IMR-90 (cell line): ENCODE data around the gene CYFIP2. TPM values are rescaled to one million over a fixed set of nuclear protein-coding genes. Genes with fewer than 3 reads are reported as not detected.

ENCODE experiments used
- ATAC-seq: fragments of 200-7000 bp; cut with Tn5 transposase; 2 replicates; pipeline ENCODE4 v1.9.1; 2020; ENCODE audit warnings: low read depth, mild to moderate bottlenecking, moderate library complexity
- BruUV-seq: library from RNA; stranded (reverse); fragments of 400-500 nt; replicated peaks from 2 replicates; lab custom pipeline; 2021; lab: Mats Ljungman, UMichigan
- CTCF ChIA-PET: fragments of 300-600 bp; formaldehyde crosslinking; extraction: SDS; loops from one replicate; lab custom pipeline; 2021; ENCODE audit warnings: antibody characterized with exemption; lab: Yijun Ruan, JAX
- POLR2A ChIA-PET: fragments of 300-600 bp; sonication (Branson Sonifier 250); formaldehyde crosslinking; loops from one replicate; lab custom pipeline; 2022; ENCODE audit warnings: antibody characterized with exemption; ENCODE audit not compliant: unreplicated experiment; lab: Charles Lee
- DNase-seq: peaks from one replicate; pipeline ENCODE4 v3.0.0; 2013
- H2AFZ ChIP-seq: replicated peaks from 2 replicates; pipeline ENCODE3; 2013; ENCODE audit warnings: low read length, mild to moderate bottlenecking; ENCODE audit not compliant: poor library complexity
- H2AK5ac ChIP-seq: 2 replicates; pipeline ENCODE4 v1.6.1; 2013; ENCODE audit warnings: low read depth, low read length, inconsistent platforms
- H2AK9ac ChIP-seq: replicated peaks from 2 replicates; pipeline ENCODE3; 2013; ENCODE audit warnings: mild to moderate bottlenecking, low read depth, low read length, moderate library complexity; ENCODE audit not compliant: poor library complexity
- H2BK120ac ChIP-seq: 2 replicates; pipeline ENCODE4 v1.6.1; 2013; ENCODE audit warnings: low read depth, low read length, inconsistent platforms
- H2BK15ac ChIP-seq: 3 replicates; pipeline ENCODE4 v1.6.1; 2013; ENCODE audit warnings: low read depth, low read length, inconsistent platforms
- H2BK20ac ChIP-seq: 2 replicates; pipeline ENCODE4 v1.6.1; 2013; ENCODE audit warnings: low read depth, mild to moderate bottlenecking, inconsistent platforms, low read length, moderate library complexity
- H2BK5ac ChIP-seq: 2 replicates; pipeline ENCODE4 v1.6.1; 2013; ENCODE audit warnings: mild to moderate bottlenecking, low read depth, low read length, inconsistent platforms; ENCODE audit not compliant: poor library complexity, severe bottlenecking
- H3K14ac ChIP-seq: replicated peaks from 2 replicates; pipeline ENCODE4 v1.6.1; 2013; ENCODE audit warnings: low read depth, low read length, inconsistent platforms
- H3K18ac ChIP-seq: 2 replicates; pipeline ENCODE4 v1.6.1; 2013; ENCODE audit warnings: low read depth, low read length, control low read depth
- H3K23ac ChIP-seq: 2 replicates; pipeline ENCODE4 v1.6.1; 2013; ENCODE audit warnings: low read depth, low read length, inconsistent platforms
- H3K27ac ChIP-seq: 2 replicates; pipeline ENCODE4 v1.5.1; 2013; ENCODE audit warnings: mild to moderate bottlenecking, control low read depth, low read length; ENCODE audit not compliant: insufficient read depth
- H3K27me3 ChIP-seq: 2 replicates; pipeline ENCODE4 v1.6.1; 2013; ENCODE audit warnings: low read length; ENCODE audit not compliant: control insufficient read depth, insufficient read depth
- H3K36me3 ChIP-seq: 2 replicates; pipeline ENCODE4 v1.6.1; 2013; ENCODE audit warnings: low read length, mixed read lengths; ENCODE audit not compliant: control insufficient read depth, insufficient read depth
- H3K4ac ChIP-seq: 2 replicates; pipeline ENCODE4 v1.6.1; 2013; ENCODE audit warnings: low read depth, low read length, inconsistent platforms
- H3K4me1 ChIP-seq: 2 replicates; pipeline ENCODE4 v1.6.1; 2013; ENCODE audit warnings: low read length, mixed read lengths; ENCODE audit not compliant: control insufficient read depth, insufficient read depth
- H3K4me2 ChIP-seq: 2 replicates; pipeline ENCODE4 v1.6.1; 2013; ENCODE audit warnings: low read depth, mild to moderate bottlenecking, control low read depth, low read length, moderate library complexity
- H3K4me3 ChIP-seq: 2 replicates; pipeline ENCODE4 v1.5.1; 2013; ENCODE audit warnings: low read depth, mild to moderate bottlenecking, control low read depth, low read length, moderate library complexity; ENCODE audit not compliant: insufficient read depth
- H3K56ac ChIP-seq: 2 replicates; pipeline ENCODE4 v1.6.1; 2013; ENCODE audit warnings: low read length, inconsistent platforms; ENCODE audit not compliant: insufficient read depth; ENCODE audit errors: extremely low read depth
- H3K79me1 ChIP-seq, 2 experiments: 2 replicates each; pipeline ENCODE4 v1.6.1; 2013; ENCODE audit warnings: low read length in 2 of 2, inconsistent platforms in 1 of 2, low read depth in 1 of 2
- H3K9ac ChIP-seq: 2 replicates; pipeline ENCODE4 v1.6.1; 2013; ENCODE audit warnings: low read depth, low read length, control low read depth
- H3K9me1 ChIP-seq: 2 replicates; pipeline ENCODE4 v1.6.1; 2013; ENCODE audit warnings: low read length, inconsistent platforms; ENCODE audit not compliant: insufficient read depth
- H3K9me3 ChIP-seq: 2 replicates; pipeline ENCODE4 v1.6.1; 2013; ENCODE audit warnings: low read length; ENCODE audit not compliant: control insufficient read depth, insufficient read depth
- H4K20me1 ChIP-seq: 2 replicates; pipeline ENCODE4 v1.6.1; 2013; ENCODE audit warnings: low read length, inconsistent platforms; ENCODE audit not compliant: insufficient read depth
- H4K5ac ChIP-seq: 2 replicates; pipeline ENCODE4 v1.6.1; 2013; ENCODE audit warnings: mild to moderate bottlenecking, low read depth, low read length, control low read depth
- H4K8ac ChIP-seq, 2 experiments: 2 replicates each; pipeline ENCODE4 v1.6.1; 2013; ENCODE audit warnings: low read depth in 2 of 2, low read length in 2 of 2, control low read depth in 1 of 2, inconsistent platforms in 1 of 2
- H4K91ac ChIP-seq: 2 replicates; pipeline ENCODE4 v1.6.1; 2013; ENCODE audit warnings: low read depth, low read length, inconsistent platforms; ENCODE audit not compliant: insufficient read depth
- BHLHE40 ChIP-seq: fragments of 150-350 bp; IDR thresholded peaks from 2 replicates; pipeline ENCODE4 v1.6.1; 2016; ENCODE audit warnings: mild to moderate bottlenecking, low read depth, low read length
- CEBPB ChIP-seq: IDR thresholded peaks from 2 replicates; pipeline ENCODE4 v1.6.1; 2012; ENCODE audit warnings: low read depth, low read length, improper control_type of control experiment
- CHD1 ChIP-seq: IDR thresholded peaks from 2 replicates; pipeline ENCODE4 v1.6.1; 2012; ENCODE audit warnings: low read depth, low read length, improper control_type of control experiment
- FOS ChIP-seq: fragments of 150-350 bp; IDR thresholded peaks from 2 replicates; pipeline ENCODE4 v1.6.1; 2016; ENCODE audit warnings: low read depth, low read length
- MAFK ChIP-seq: IDR thresholded peaks from 2 replicates; pipeline ENCODE4 v1.6.1; 2012; ENCODE audit warnings: low read depth, low read length, improper control_type of control experiment
- MAZ ChIP-seq: IDR thresholded peaks from 2 replicates; pipeline ENCODE4 v1.6.1; 2012; ENCODE audit warnings: low read depth, mild to moderate bottlenecking, low read length, improper control_type of control experiment, moderate library complexity, borderline replicate concordance
- MXI1 ChIP-seq: IDR thresholded peaks from 2 replicates; pipeline ENCODE4 v1.6.1; 2012; ENCODE audit warnings: low read depth, mild to moderate bottlenecking, low read length, moderate library complexity, borderline replicate concordance
- NFE2L2 ChIP-seq: fragments of 150-350 bp; IDR thresholded peaks from 2 replicates; pipeline ENCODE4 v1.6.1; 2016; ENCODE audit warnings: low read depth, mild to moderate bottlenecking, low read length
- POLR2A ChIP-seq: IDR thresholded peaks from 2 replicates; pipeline ENCODE4 v1.6.1; 2012; ENCODE audit warnings: mild to moderate bottlenecking, low read depth, low read length
- RAD21 ChIP-seq: IDR thresholded peaks from 2 replicates; pipeline ENCODE4 v1.6.1; 2012; ENCODE audit warnings: low read length, improper control_type of control experiment
- RCOR1 ChIP-seq: IDR thresholded peaks from 2 replicates; pipeline ENCODE4 v1.6.1; 2012; ENCODE audit warnings: mild to moderate bottlenecking, low read length, improper control_type of control experiment; ENCODE audit not compliant: insufficient replicate concordance
- RFX5 ChIP-seq: IDR thresholded peaks from 2 replicates; pipeline ENCODE4 v1.8.0; 2012; ENCODE audit warnings: low read depth, mild to moderate bottlenecking, low read length, moderate library complexity
- SMC3 ChIP-seq: fragments of 150-350 bp; IDR thresholded peaks from 2 replicates; pipeline ENCODE4 v1.6.1; 2016; ENCODE audit warnings: low read depth, mild to moderate bottlenecking, antibody characterized with exemption, low read length, moderate library complexity
- WGBS, 2 experiments: methylation state at CpG; one replicate each; pipeline versions ENCODE4 v1.1.5 to v1.1.7; 2013; ENCODE audit warnings: missing lambda C conversion rate in 2 of 2; ENCODE audit not compliant: insufficient read length in 1 of 2; ENCODE audit errors: extremely low coverage in 2 of 2; 5-methylcytosine and 5-hydroxymethylcytosine counted together
- dilution Hi-C: fragments of 300-500 bp; cut with HindIII; formaldehyde crosslinking; loops from one replicate; pipeline ENCODE4 v1.14.3; 2018; ENCODE audit warnings: low sequenced_read_pairs; ENCODE audit not compliant: unreplicated experiment
- in situ Hi-C: fragments of 300-500 bp; cut with MboI; formaldehyde crosslinking; loops from 3 replicates; pipeline ENCODE4 v1.14.3; 2019; ENCODE audit warnings: low sequenced_read_pairs, inconsistent platforms, mixed read lengths
- intact Hi-C: fragments of 100-400 bp; cut with micrococcal nuclease; formaldehyde crosslinking; loops from 2 replicates; pipeline ENCODE4 v1.10.0; 2022
- polyA plus RNA-seq, 3 experiments: library from polyadenylated mRNA; depleted of rRNA; stranded (reverse); fragments of >200 nt; gene quantifications; 2 replicates each; pipeline ENCODE4 v1.2.3, GENCODE V29; 2012; ENCODE audit warnings: low replicate concordance in 1 of 3
- total RNA-seq: library from RNA; depleted of rRNA; stranded (reverse); fragments of >200 nt; gene quantifications from 2 replicates; pipeline ENCODE4 v1.2.3, GENCODE V29; 2012
- TF ChIP-seq, protein P1 (sequence below): fragments of 150-350 bp; IDR thresholded peaks from 2 replicates; pipeline ENCODE4 v1.6.1; 2017; ENCODE audit warnings: mild to moderate bottlenecking, antibody characterized with exemption, low read length, low read depth
- TF ChIP-seq, protein P2 (sequence below): conservative IDR thresholded peaks from 2 replicates; pipeline ENCODE4 v1.5.1; 2012; ENCODE audit warnings: mild to moderate bottlenecking, low read depth, low read length, improper control_type of control experiment
- TF ChIP-seq, protein P3 (sequence below): fragments of 150-350 bp; IDR thresholded peaks from 2 replicates; pipeline ENCODE4 v1.6.1; 2016; ENCODE audit warnings: low read depth, mild to moderate bottlenecking, low read length, moderate library complexity, borderline replicate concordance

CYFIP2 gene
- total and polyA plus RNA-seq, 2 of the 4 experiments (the other 2 are of a cell fraction), result 6.8 to 13.4 TPM

DNA sequence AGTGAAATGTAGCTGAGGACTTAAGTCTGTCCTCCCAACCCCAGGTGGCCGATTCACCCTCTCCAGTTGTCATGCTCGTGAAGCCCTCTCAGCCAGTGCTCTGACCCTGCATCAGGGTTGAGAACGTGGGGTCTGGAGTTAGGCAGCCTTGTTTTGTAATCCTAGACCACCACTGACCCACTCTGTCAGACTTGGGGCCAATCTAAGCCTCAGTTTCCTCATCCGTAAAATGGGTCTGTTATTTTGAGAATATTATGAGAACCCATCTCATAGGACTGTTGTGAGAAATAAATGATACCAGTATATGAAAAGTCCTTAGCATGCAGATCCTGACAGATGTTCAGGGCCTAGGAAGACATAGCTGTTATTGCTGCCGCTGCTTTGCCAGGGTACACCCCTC lies 37.1 kb downstream of the CYFIP2 start:
- BruUV-seq, result no TSS peak
- no peaks in the 10 kb centered on the region for H3K9me3 ChIP-seq

More for the DNA sequence above, 37.1 kb downstream of the CYFIP2 start:
- in situ Hi-C loops (no loop called here), dilution Hi-C loops (no loop called here), intact Hi-C loops (no loop called here)
- DNase-seq (no peak), ATAC-seq (no peak)
- H2AK9ac ChIP-seq, result no peak overlapping the region
- H3K56ac ChIP-seq, result no peak overlapping the region
- H3K4ac ChIP-seq, result no peak overlapping the region
- TF ChIP-seq BHLHE40 (no peak), CEBPB (no peak), CHD1 (no peak), RCOR1 (no peak), RAD21 (no peak), NFE2L2 (no peak), MAFK (no peak), FOS (no peak), RFX5 (no peak), MAZ (no peak), SMC3 (no peak), POLR2A (no peak), MXI1 (no peak)
- TF ChIP-seq, protein P1, sequence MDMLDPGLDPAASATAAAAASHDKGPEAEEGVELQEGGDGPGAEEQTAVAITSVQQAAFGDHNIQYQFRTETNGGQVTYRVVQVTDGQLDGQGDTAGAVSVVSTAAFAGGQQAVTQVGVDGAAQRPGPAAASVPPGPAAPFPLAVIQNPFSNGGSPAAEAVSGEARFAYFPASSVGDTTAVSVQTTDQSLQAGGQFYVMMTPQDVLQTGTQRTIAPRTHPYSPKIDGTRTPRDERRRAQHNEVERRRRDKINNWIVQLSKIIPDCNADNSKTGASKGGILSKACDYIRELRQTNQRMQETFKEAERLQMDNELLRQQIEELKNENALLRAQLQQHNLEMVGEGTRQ, result no peak
- TF ChIP-seq, protein P2, sequence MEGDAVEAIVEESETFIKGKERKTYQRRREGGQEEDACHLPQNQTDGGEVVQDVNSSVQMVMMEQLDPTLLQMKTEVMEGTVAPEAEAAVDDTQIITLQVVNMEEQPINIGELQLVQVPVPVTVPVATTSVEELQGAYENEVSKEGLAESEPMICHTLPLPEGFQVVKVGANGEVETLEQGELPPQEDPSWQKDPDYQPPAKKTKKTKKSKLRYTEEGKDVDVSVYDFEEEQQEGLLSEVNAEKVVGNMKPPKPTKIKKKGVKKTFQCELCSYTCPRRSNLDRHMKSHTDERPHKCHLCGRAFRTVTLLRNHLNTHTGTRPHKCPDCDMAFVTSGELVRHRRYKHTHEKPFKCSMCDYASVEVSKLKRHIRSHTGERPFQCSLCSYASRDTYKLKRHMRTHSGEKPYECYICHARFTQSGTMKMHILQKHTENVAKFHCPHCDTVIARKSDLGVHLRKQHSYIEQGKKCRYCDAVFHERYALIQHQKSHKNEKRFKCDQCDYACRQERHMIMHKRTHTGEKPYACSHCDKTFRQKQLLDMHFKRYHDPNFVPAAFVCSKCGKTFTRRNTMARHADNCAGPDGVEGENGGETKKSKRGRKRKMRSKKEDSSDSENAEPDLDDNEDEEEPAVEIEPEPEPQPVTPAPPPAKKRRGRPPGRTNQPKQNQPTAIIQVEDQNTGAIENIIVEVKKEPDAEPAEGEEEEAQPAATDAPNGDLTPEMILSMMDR, result no peak
- TF ChIP-seq, protein P3, sequence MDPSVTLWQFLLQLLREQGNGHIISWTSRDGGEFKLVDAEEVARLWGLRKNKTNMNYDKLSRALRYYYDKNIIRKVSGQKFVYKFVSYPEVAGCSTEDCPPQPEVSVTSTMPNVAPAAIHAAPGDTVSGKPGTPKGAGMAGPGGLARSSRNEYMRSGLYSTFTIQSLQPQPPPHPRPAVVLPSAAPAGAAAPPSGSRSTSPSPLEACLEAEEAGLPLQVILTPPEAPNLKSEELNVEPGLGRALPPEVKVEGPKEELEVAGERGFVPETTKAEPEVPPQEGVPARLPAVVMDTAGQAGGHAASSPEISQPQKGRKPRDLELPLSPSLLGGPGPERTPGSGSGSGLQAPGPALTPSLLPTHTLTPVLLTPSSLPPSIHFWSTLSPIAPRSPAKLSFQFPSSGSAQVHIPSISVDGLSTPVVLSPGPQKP, result no peak
- H4K91ac ChIP-seq, result no peak overlapping the region
- ChIA-PET CTCF (no interaction called here), POLR2A (no interaction called here)
- no peaks in the 10 kb centered on the region for H3K9me1 ChIP-seq
- no peaks in the 10 kb centered on the region for H3K79me1 ChIP-seq
- H2AFZ ChIP-seq, result no peak overlapping the region
- H3K4me3 ChIP-seq, result no peak overlapping the region
- H3K36me3 ChIP-seq, result no peaks in the 10 kb centered on the region
- no peak overlapping the region for H3K9ac ChIP-seq
- no peaks in the 10 kb centered on the region for H3K4me1 ChIP-seq
- H4K5ac ChIP-seq, result no peak overlapping the region
- H4K8ac ChIP-seq, result no peak overlapping the region
- H3K14ac ChIP-seq, result no peak overlapping the region
- H3K27me3 ChIP-seq, result no peaks in the 10 kb centered on the region; the same call in 1 of the 2 replicates
- no peak overlapping the region for H2BK20ac ChIP-seq
- no peak overlapping the region for H2BK15ac ChIP-seq
- WGBS, 2 experiments, result 83% methylated on average over 1 of the region's 5 CpGs; no CpG with 5 or more reads in 1 of the 2 experiments
- H4K20me1 ChIP-seq, result no peaks in the 10 kb centered on the region
- H2AK5ac ChIP-seq, result no peak overlapping the region
- no peak overlapping the region for H2BK120ac ChIP-seq
- no peak overlapping the region for H3K18ac ChIP-seq
- H2BK5ac ChIP-seq, result no peak overlapping the region
- no peak overlapping the region for H3K23ac ChIP-seq
- no peak overlapping the region for H3K27ac ChIP-seq
- H3K4me2 ChIP-seq, result no peak overlapping the region
